NT2/D1 (cell line): ENCODE data around the gene EFR3B.

Source experiments
- SUZ12 ChIP-seq: IDR thresholded peaks from 2 replicates; pipeline ENCODE4 v1.6.1; 2011; ENCODE audit not compliant: insufficient read length, insufficient read depth; ENCODE audit errors: extremely low read depth
- ZNF274 ChIP-seq: IDR thresholded peaks from 2 replicates; pipeline ENCODE4 v1.6.1; 2011; ENCODE audit warnings: mild to moderate bottlenecking, low read depth, low read length

GRCh38 chr2:25050128-25050527 lies 8.3 kb downstream of the EFR3B start:
- TF ChIP-seq SUZ12 (no peak), ZNF274 (no peak)
